Keratinocyte (primary cell): ENCODE data around the gene TTLL5. TPM values are rescaled to one million over a fixed set of nuclear protein-coding genes. Genes with fewer than 3 reads are reported as not detected.
A peak's percentile ranks its signal among the peaks of the same experiment; 100 is the strongest.

Experiments used
- DNase-seq: peaks from one replicate; pipeline ENCODE4 v3.0.0-alpha.2; 2011; ENCODE audit warnings: low read depth, missing footprints, low spot score
- FAIRE-seq: peaks from 2 replicates; lab custom pipeline; 2011; peaks lifted over from hg19 to GRCh38; lab: Jason Lieb, UNC
- H2AFZ ChIP-seq: 2 replicates; pipeline ENCODE4 v1.6.0; 2012; ENCODE audit warnings: low read length, control low read depth, inconsistent platforms; ENCODE audit not compliant: control insufficient read depth
- H3K27ac ChIP-seq: 2 replicates; pipeline ENCODE4 v1.5.1; 2011; ENCODE audit warnings: low read length; ENCODE audit not compliant: control insufficient read depth, insufficient read depth
- H3K27me3 ChIP-seq: 3 replicates; pipeline ENCODE4 v1.6.0; 2011; ENCODE audit warnings: low read length; ENCODE audit not compliant: control insufficient read depth, insufficient read depth; ENCODE audit errors: extremely low read depth
- H3K36me3 ChIP-seq, 2 experiments: 2 replicates in 1 of 2; 3 replicates in 1 of 2; pipeline ENCODE4 v1.5.1; 2011; ENCODE audit warnings: low read length in 2 of 2, mild to moderate bottlenecking in 1 of 2; ENCODE audit not compliant: control insufficient read depth in 2 of 2, insufficient read depth in 2 of 2; ENCODE audit errors: extremely low read depth in 1 of 2
- H3K4me1 ChIP-seq: 3 replicates; pipeline ENCODE4 v1.5.1; 2011; ENCODE audit warnings: low read length; ENCODE audit not compliant: control insufficient read depth, insufficient read depth; ENCODE audit errors: extremely low read depth
- H3K4me2 ChIP-seq: 3 replicates; pipeline ENCODE4 v1.6.0; 2011; ENCODE audit warnings: low read depth, low read length; ENCODE audit not compliant: control insufficient read depth, insufficient read depth; ENCODE audit errors: extremely low read depth
- H3K4me3 ChIP-seq, 3 experiments: fragments of 200-600 bp in 1 of 3; sonication (generic) in 1 of 3; 2 replicates in 2 of 3; 3 replicates in 1 of 3; pipeline ENCODE4 v1.5.1; 2011 to 2016; ENCODE audit warnings: low read length in 3 of 3, mild to moderate bottlenecking in 3 of 3, control low read depth in 2 of 3, inconsistent platforms in 1 of 3, low read depth in 1 of 3, mixed read lengths in 1 of 3, mixed run types in 1 of 3, moderate library complexity in 1 of 3; ENCODE audit not compliant: control insufficient read depth in 2 of 3, insufficient read depth in 2 of 3; ENCODE audit errors: extremely low read depth in 1 of 3
- H3K79me2 ChIP-seq: 2 replicates; pipeline ENCODE4 v1.6.0; 2012; ENCODE audit warnings: low read length; ENCODE audit not compliant: control insufficient read depth, insufficient read depth
- H3K9ac ChIP-seq: 3 replicates; pipeline ENCODE4 v1.6.0; 2011; ENCODE audit warnings: low read length; ENCODE audit not compliant: control insufficient read depth, insufficient read depth; ENCODE audit errors: extremely low read depth
- H3K9me1 ChIP-seq: 3 replicates; pipeline ENCODE4 v1.6.0; 2011; ENCODE audit warnings: low read length; ENCODE audit not compliant: control insufficient read depth, insufficient read depth; ENCODE audit errors: extremely low read depth
- H3K9me3 ChIP-seq: 2 replicates; pipeline ENCODE4 v1.5.1; 2012; ENCODE audit warnings: low read depth, low read length; ENCODE audit not compliant: control insufficient read depth
- H4K20me1 ChIP-seq: 3 replicates; pipeline ENCODE4 v1.6.0; 2011; ENCODE audit warnings: low read length; ENCODE audit not compliant: control insufficient read depth, insufficient read depth; ENCODE audit errors: extremely low read depth
- EZH2 ChIP-seq: IDR thresholded peaks from one replicate; pipeline ENCODE4 v1.6.1; 2012; ENCODE audit warnings: inconsistent platforms, mild to moderate bottlenecking, low read length, moderate library complexity
- dilution Hi-C: fragments of 300-500 bp; cut with MboI; formaldehyde crosslinking; loops from one replicate; pipeline ENCODE4 v1.7.0; 2020; ENCODE audit warnings: low sequenced_read_pairs; ENCODE audit not compliant: extremely low pct_ligation_motif_present
- polyA plus RNA-seq, 5 experiments: library from polyadenylated mRNA; depleted of rRNA in 3 of 5; stranded (reverse) in 3 of 5; stranded (forward) in 1 of 5; unstranded in 1 of 5; fragments of >200 nt; gene quantifications; 1 replicate in 1 of 5; 2 replicates in 3 of 5; 3 replicates in 1 of 5; pipeline versions ENCODE4 v1.2.1 to v1.2.3, GENCODE V29; 2011 to 2012; ENCODE audit warnings: missing spikeins in 2 of 5, low read depth in 1 of 5, low replicate concordance in 1 of 5
- TF ChIP-seq, protein P1 (sequence below), 3 experiments: IDR thresholded peaks in 1 of 3; conservative IDR thresholded peaks in 1 of 3; optimal IDR thresholded peaks in 1 of 3; 2 replicates in 2 of 3; 3 replicates in 1 of 3; pipeline versions ENCODE3 to v1.5.1; 2011; ENCODE audit warnings: low read length in 3 of 3, mild to moderate bottlenecking in 3 of 3, moderate library complexity in 2 of 3, control low read depth in 1 of 3, inconsistent platforms in 1 of 3; ENCODE audit not compliant: insufficient read depth in 2 of 3; ENCODE audit errors: extremely low read depth in 1 of 3

The TTLL5 gene
- polyA plus RNA-seq, 1 donor (not counting 4 experiments of a cell fraction or from before 2014, with no cell fraction given), result 20.7 TPM

- no peaks in the 10 kb centered on the region for H3K27me3 ChIP-seq
- no peaks in the 10 kb centered on the region for H3K9me1 ChIP-seq
- H3K27ac ChIP-seq, result no peak overlapping the region
- no peaks in the 10 kb centered on the region for H3K9me3 ChIP-seq
- DNase-seq (no peak), FAIRE-seq (no peak)
- peaks cover 26% of the 10 kb centered on the region for H3K4me1 ChIP-seq
- no peaks in the 10 kb centered on the region for H3K36me3 ChIP-seq
- no peaks in the 10 kb centered on the region for H4K20me1 ChIP-seq
- H2AFZ ChIP-seq, result no peak overlapping the region
- no peak overlapping the region for H3K4me3 ChIP-seq
- H3K4me2 ChIP-seq, result no peak overlapping the region
- TF ChIP-seq, protein P1, sequence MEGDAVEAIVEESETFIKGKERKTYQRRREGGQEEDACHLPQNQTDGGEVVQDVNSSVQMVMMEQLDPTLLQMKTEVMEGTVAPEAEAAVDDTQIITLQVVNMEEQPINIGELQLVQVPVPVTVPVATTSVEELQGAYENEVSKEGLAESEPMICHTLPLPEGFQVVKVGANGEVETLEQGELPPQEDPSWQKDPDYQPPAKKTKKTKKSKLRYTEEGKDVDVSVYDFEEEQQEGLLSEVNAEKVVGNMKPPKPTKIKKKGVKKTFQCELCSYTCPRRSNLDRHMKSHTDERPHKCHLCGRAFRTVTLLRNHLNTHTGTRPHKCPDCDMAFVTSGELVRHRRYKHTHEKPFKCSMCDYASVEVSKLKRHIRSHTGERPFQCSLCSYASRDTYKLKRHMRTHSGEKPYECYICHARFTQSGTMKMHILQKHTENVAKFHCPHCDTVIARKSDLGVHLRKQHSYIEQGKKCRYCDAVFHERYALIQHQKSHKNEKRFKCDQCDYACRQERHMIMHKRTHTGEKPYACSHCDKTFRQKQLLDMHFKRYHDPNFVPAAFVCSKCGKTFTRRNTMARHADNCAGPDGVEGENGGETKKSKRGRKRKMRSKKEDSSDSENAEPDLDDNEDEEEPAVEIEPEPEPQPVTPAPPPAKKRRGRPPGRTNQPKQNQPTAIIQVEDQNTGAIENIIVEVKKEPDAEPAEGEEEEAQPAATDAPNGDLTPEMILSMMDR (optimal IDR thresholded peaks at IDR 0.05 in 1 of 3, IDR thresholded peaks at IDR 0.05 in 1 of 3, conservative IDR thresholded peaks at IDR 0.05 in 1 of 3; ENCODE audit: extremely low read depth in 1 of 3, insufficient read depth in 2 of 3, low read length in 3 of 3), result no peak
- no peak for TF ChIP-seq EZH2
- H3K9ac ChIP-seq, result no peak overlapping the region
- dilution Hi-C loops, result no loop called here
- no peaks in the 10 kb centered on the region for H3K79me2 ChIP-seq
Measured at GRCh38 chr14:75825147-75825592, 164.1 kb downstream of the TTLL5 start.

DNA sequence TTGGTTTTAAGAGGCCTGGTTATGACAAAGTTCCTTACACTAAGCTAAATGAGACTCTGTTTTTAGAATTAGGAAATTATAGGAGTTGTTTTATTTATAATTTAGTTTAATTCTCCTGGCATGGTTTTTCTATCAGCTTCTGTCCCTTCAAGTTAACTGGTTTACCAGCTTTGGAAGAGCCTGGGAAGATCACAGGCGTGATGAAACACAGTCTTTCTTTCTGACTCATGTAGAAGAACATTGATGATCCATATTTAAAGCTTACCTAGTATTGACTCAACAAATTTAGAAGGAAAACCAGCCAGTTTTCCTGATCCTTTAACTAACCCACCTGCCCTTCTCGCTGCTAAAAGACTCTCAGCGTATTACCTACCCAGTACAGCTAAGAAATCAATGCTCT is 165.6 kb downstream of the TTLL5 start:
- Histone ChIP-seq H3K79me2 (no peaks in the 10 kb centered on the region), H3K9me3 (no peaks in the 10 kb centered on the region), H4K20me1 (no peaks in the 10 kb centered on the region), H3K9me1 (no peaks in the 10 kb centered on the region), H3K9ac (no peak overlapping the region), H3K36me3 (no peaks in the 10 kb centered on the region), H2AFZ (no peak overlapping the region), H3K27me3 (no peaks in the 10 kb centered on the region), H3K4me1 (peaks cover 29% of the 10 kb centered on the region), H3K4me3 (no peak overlapping the region), H3K27ac (peak overlapping the region; percentile 1), H3K4me2 (no peak overlapping the region)
- dilution Hi-C loops, result no loop called here
- DNase-seq (no peak), FAIRE-seq (peak; percentile 23)
- no peak for TF ChIP-seq EZH2
- TF ChIP-seq, protein P1 (optimal IDR thresholded peaks at IDR 0.05 in 1 of 3, IDR thresholded peaks at IDR 0.05 in 1 of 3, conservative IDR thresholded peaks at IDR 0.05 in 1 of 3; ENCODE audit: extremely low read depth in 1 of 3, insufficient read depth in 2 of 3, low read length in 3 of 3), result no peak
